ENCODE measurements around the gene U2AF1L4.

DNA sequence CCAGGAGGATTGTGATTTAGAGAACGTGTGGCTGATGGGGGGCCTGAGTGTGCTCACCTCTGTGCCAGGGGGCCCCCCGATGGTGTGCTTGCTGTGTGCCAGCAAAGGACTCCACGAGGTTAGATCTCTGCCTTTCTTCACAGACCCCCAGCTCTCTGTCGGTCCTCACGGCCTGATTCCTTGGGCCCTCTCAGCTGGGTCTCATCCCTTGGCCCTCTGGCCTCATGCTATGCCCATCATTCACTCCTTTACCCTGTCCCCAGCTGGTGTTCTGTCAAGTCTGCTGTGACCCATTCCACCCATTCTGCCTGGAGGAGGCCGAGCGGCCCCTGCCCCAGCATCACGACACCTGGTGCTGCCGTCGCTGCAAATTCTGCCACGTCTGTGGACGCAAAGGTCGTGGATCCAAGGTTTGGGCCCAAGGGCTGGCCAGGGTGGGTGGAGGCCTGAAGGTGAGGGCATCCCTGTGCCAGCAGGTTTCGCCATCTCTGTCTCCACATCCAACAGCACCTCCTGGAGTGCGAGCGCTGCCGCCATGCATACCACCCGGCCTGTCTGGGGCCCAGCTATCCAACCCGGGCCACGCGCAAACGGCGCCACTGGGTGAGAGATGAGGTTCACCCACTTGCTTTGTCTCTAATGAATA, 19.9 kb downstream of the U2AF1L4 start:
- TF ChIP-seq POLR2AphosphoS5 (IDR thresholded peaks at IDR 0.05) (no peak), EP300 (conservative IDR thresholded peaks at IDR 0.05; ENCODE audit: poor library complexity, severe bottlenecking) (no peak), EZH2 (IDR thresholded peaks at IDR 0.05; ENCODE audit: borderline replicate concordance, insufficient read depth, low read length, poor library complexity, severe bottlenecking) (no peak)
- TF ChIP-seq, protein P1, sequence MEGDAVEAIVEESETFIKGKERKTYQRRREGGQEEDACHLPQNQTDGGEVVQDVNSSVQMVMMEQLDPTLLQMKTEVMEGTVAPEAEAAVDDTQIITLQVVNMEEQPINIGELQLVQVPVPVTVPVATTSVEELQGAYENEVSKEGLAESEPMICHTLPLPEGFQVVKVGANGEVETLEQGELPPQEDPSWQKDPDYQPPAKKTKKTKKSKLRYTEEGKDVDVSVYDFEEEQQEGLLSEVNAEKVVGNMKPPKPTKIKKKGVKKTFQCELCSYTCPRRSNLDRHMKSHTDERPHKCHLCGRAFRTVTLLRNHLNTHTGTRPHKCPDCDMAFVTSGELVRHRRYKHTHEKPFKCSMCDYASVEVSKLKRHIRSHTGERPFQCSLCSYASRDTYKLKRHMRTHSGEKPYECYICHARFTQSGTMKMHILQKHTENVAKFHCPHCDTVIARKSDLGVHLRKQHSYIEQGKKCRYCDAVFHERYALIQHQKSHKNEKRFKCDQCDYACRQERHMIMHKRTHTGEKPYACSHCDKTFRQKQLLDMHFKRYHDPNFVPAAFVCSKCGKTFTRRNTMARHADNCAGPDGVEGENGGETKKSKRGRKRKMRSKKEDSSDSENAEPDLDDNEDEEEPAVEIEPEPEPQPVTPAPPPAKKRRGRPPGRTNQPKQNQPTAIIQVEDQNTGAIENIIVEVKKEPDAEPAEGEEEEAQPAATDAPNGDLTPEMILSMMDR (IDR thresholded peaks at IDR 0.05; ENCODE audit: poor library complexity, severe bottlenecking): no peak
